DLD1 (cell line): Measurements from ENCODE around the gene KIF3C.
"Not testable (repeated sequence)": the region's sequence is repeated elsewhere in the genome, so short reads cannot be mapped to it uniquely, and the experiment has no call there.

Experiments used
- in situ Hi-C: cut with HindIII; loops from 2 replicates; pipeline ENCODE4 v1.10.0; 2017; ENCODE audit warnings: low sequenced_read_pairs

KIF3C gene

DNA sequence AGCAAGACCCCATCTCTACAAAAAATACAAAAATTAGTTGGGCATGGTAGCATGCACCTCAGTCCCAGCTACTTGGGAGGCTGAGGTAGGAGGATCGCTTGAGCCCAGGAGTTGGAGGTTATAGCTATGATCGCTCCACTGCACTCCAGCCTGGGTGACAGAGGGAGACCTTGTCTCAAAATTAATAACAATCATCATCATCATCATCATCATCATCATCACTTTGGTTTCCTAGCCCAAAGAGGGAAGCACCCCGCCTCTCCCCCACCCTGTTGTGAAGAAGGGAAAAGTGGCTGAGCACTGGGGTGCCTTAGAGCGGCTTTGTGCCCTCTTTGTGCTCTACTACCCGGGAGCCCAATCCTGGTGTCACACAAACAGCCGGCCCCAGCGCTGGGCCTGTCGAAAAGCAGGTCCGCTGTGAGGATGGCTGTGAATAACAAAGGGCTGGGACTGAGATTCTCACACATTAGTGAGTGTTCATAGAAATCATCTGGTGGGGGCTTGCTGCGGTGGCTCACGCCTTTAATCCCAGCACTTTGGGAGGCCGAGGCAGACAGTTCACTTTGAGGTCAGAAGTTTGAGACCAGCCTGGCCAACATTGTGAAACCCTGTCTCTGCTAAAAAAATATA lies 61.4 kb downstream of the KIF3C start:
- in situ Hi-C loops = no loop called here

DNA sequence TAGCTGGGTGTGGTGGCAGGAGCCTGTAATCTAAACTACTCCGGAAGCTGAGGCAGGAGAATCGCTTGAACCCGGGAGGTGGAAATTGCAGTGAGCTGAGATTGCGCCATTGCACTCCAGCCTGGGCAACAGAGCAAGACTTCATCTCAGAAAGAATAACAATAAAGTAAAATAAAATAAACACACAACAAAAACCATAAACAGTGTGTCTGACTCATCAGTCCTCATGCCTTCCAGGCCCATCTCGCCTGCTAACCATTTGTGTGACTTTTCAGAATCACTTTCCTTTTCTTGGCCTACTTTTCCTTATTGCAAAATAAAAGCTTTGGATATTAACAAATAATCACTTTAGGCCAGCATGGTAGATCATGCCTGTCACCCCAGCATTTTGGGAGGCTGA lies 62.0 kb downstream of the KIF3C start:
- in situ Hi-C loops = no loop called here

DNA sequence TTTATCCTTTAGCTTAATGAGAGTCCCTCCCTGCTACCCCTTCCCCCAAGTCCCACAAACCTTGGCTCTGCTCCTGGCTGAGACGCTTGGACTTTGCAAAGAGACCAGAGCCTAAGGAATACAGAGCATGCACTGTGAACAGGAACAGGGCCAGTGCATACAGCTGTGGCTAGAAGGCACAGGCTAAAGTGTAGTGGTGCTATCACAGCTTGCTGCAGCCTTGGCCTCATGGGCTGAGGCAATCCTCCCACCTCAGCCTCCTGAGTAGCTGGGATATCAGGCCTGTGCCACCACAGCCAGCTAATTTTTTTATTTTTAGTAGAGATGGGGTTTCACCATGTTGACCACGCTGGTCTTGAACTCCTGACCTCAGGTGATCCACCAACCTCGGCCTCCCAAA lies 64.5 kb downstream of the KIF3C start:
- in situ Hi-C loops = no loop called here

DNA sequence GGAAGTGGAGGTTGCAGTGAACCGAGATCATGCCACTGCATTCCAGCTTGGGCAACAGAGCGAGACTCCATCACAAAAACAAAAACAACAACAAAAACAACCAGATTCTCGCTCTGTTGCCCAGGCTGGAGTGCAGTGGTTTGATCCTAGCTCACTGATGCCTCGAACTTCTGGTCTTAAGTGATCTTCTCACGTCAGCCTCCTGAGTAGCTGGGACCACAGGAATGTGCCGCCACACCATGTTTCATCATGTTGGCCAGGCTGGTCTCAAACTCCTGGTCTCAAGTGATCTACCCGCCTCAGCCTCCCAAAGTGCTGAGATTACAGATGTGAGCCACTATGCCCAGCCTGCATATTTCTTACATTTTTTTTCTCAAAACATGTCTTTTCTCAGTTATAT lies 64.9 kb downstream of the KIF3C start:
- in situ Hi-C loops = not testable (repeated sequence)

DNA sequence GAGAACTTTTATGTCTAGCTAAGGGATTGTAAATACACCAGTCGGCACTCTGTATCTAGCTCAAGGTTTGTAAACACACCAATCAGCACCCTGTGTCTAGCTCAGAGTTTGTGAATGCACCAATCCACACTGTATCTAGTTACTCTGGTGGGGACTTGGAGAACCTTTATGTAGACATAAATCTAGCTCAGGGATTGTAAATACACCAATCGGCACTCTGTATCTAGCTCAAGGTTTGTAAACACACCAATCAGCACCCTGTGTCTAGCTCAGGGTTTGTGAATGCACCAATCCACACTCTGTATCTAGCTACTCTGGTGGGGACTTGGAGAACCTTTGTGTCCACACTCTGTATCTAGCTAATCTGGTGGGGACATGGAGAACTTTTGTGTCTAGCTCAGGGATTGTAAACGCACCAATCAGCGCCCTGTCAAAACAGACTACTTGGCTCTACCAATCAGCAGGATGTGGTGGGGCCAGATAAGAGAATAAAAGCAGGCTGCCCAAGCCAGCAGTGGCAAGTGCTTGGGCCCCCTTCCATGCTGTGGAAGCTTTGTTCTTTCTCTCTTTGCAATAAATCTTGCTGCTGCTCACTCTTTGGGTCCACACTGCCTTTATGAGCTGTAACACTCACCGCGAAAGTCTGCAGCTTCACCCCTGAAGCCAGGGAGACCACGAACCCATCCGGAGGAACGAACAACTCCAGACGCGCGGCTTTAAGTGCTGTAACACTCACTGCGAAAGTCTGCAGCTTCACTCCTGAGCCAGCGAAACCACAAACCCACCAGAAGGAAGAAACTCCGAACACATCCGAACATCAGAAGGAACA lies 66.1 kb downstream of the KIF3C start:
- in situ Hi-C loops = not testable (repeated sequence)

- in situ Hi-C loops = not testable (repeated sequence)
These were observed 66.9 kb downstream of the KIF3C start for GRCh38 chr2:25915411-25915810.

DNA sequence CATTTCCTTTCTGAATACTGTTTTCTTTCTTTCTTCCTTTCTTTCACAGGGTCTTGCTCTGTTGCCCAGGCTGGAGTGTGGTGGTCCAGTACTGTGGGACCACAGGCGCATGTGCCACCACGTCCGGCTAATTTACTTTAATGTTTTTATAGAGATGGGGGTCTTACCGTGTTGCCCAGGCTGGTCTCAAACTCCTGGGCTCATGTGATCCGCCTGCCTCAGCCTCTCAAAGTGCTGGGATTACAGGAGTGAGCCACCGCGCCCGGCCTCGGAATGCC lies 68.7 kb downstream of the KIF3C start:
- in situ Hi-C loops = not testable (repeated sequence)

DNA sequence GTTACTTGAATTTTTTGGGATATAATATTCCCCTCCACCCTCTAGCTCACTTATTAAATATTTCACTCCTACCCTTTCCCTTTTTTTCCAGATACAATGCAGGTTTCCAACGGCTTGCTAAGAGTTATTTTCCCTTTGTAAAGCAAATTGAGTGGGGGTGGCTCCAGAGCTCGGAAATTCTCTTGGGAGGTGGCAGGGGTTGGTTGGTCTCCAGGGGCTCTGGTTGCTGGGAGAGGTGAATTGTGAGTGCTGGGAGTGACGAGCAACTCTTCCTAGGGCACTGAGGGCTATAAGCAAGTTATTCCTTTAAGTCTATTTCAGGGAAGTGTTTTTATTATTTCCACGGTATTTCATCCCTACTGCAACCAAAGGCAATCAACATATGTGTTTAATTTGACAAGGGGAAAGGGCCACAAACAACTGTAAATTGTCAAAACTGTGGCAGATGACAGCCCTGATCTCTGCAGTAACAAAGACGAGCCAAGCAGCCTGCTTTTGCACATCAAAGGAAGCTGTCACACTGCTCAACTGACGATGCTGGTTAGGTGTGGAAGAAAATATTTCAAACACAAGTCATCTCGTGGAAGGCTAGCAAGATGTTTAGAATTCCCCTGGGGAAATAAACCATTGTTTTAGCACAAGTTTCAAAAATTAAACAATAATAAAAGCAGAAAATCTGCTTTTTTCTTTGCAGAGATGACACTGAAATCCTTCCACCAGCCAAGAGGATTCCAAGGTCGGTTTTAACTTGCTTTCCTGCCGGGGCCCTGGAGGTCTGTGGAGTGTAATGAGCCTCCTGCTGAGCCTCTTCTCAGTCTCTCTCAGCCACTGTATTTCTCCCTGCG lies 69.2 kb downstream of the KIF3C start:
- in situ Hi-C loops = no loop called here

GRCh38 chr2:25909574-25909973 lies 72.7 kb downstream of the KIF3C start:
- in situ Hi-C loops = not testable (repeated sequence)

- in situ Hi-C loops = no loop called here
These were observed 77.2 kb downstream of the KIF3C start for GRCh38 chr2:25905126-25905525.

DNA sequence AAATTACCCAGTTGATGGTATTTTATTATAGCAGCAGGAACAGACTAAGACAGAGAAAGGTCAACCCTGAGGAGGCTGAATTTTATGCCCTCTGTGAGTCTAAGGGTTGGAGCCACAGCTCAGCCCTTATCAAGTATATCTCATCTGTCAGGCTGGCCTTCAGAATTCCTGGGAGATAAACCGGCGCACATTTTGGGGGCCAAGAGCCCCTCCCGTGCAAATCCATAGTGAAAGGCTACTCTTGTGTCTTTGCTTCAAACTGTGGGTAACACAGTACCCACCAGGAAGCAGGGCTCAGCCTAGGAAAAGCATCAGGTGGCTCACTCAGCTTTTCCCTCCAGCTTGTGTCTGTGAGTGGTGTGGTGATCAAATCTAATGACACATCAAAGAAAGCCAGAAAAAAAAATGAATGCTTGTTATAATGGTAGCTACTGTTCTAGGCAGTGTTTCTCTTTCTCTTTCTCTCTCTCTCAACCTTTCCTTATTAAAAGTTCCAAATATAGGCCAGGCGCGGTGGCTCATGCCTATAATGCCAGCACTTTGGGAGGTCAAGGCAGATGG lies 79.0 kb downstream of the KIF3C start:
- in situ Hi-C loops = no loop called here

DNA sequence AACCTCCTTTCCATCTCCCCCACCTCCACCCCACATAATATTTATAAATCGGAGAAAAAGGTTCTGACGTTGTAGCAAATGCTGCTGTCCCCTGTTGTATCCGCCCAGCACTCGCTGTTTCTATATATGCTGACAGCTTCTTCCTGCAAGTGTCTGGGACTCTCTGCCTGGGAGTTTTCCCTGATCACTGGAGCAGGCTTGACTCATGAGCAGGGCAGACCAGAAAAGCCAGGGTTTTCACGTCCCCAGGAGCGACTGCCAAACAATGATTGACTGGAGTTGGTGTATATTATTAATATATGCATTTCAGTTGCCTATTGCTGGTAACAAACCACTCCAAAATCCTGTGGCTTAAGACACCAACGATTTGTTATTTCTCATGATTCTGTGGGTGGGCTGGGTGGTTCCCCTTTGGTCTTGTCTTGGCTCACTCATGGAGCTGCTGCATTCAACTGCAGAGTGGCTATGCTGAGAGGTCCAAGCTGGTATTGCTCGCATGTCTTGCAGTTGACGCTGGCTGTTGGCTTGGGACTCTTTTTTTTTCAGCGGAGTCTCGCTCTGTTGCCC lies 82.8 kb downstream of the KIF3C start:
- in situ Hi-C loops = no loop called here

GRCh38 chr2:25897506-25897905 lies 84.8 kb downstream of the KIF3C start:
- in situ Hi-C loops = no loop called here

GRCh38 chr2:25896308-25896707 lies 86.0 kb downstream of the KIF3C start:
- in situ Hi-C loops = not testable (repeated sequence)

DNA sequence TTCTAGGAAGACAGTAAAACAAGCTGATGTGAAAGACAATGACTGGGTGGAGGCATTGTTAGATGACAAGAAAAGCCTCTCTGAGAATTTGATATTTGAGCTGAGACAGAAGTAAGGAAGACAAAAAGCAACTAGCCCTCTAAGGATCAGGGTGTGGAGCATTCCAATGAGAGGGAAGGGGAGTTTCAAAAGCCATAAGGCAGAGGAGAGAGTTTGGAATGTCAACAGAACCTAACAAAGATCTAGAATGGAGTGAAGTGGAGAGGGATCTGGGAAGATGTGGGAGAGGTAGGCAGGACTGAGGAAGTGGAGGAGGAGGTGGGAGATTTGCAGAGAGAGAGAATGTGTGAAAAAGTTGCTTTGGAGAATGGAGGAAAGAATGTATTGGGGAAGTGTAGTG lies 86.7 kb downstream of the KIF3C start:
- in situ Hi-C loops = no loop called here

- in situ Hi-C loops = no loop called here
These were observed 87.3 kb downstream of the KIF3C start for GRCh38 chr2:25895018-25895417.

DNA sequence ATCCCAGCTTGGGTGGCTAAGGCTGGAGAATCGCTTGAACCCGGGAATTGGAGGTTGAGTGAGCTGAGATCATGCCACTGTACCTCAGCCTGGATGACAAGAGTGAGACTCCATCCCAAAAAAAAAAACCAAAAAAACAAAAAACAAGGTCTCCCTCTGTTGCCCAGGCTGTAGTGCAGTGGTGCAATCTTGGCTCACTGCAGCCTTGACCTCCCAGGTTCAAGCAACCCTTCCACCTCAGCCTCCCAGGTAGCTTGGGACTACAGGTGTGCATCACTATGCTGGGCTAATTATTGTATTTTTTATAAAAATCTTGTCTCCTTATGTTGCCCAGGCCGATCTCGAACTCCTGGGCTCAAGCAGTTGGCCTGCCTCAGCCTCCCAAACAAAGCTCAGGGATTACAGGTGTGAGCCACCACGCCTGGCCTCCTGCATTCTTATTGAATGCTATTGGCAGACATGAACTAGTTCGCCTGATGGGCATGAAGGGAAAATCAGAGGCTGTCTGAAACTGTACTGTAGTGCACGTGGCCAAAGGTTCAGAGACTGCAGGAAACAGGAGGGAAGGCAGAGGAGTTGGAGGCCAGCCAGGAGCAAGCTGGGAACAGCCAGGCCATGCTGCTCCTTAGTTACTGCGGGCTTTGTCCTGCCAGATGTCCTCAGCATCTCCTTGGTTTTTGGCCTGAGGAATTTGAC lies 88.0 kb downstream of the KIF3C start:
- in situ Hi-C loops = no loop called here

DNA sequence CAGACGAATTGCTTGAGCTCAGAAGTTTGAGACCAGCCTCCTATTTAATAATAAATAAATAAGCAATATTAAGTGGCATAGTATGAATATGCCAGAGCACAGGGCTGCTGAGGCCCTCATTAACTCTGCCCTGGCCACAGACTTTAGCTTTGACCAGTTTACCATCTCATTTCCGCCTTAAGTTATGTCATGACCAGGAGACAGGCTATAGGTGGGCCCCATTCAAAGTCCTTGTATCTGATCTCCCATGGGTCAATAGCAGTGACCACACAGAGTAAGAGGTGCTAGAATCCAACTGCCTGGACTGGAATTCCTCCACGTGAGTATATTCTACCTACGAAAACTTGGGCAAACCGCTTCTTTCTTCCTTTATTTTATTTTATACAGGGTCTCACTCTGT lies 90.6 kb downstream of the KIF3C start:
- in situ Hi-C loops = no loop called here

GRCh38 chr2:25887624-25888242 lies 94.6 kb downstream of the KIF3C start:
- in situ Hi-C loops = no loop called here

DNA sequence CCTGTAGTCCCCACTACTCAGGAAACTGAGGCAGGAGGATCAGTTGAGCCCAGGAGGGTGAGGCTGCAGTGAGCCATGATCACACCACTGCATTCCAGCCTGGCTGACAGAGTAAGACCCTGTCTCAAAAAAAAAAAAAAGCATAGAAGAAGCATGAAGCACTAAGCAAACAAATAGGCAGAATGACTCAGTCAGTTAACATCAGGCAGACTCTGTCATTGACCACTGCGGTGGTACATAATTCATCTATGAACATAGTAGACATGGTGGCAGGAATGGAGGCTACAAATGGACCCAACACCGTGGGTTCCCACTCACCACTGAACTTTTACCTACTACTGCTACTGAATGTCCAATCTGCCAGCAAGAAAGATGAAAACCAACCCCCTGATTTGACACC lies 96.4 kb downstream of the KIF3C start:
- in situ Hi-C loops = no loop called here
